ENCODE data around the gene MYMX. TPM values are rescaled to one million over a fixed set of nuclear protein-coding genes. Genes with fewer than 3 reads are reported as not detected.

MYMX gene
- polyA plus RNA-seq, 1 experiment, result not detected

DNA sequence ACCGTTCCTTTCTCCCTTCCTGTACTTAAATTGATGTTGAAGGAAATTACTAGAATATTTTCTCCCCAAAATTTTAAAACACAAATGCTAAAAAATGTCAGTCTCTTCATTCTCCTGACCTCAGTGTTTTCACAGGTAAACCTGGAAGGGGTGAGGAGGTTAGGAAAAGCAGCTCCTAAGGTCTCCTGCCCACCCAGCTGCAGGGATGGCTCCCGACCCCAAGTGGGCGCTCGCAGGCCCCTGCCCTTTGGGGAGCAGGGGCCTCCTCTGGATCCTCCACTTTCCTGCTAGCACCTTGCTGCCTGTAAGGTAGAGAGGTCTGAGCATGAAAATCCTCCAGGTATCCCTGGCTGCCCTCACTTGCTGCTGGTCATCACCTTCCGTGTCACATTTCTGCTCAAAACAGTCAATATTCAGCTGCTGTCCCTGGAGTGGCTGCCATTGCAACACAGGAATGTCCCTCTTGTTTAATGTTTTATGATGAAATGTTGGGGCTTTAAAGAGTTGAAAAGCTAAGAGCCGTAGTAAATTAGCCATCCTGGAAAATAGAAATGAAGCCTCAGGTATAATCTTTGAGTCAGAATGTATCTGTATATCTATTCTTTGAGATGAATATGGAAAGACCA is 19.3 kb downstream of the MYMX start:
- POLR2A ChIA-PET, result no interaction called here
- CTCF ChIA-PET, result interaction anchor here (1.4 to 3.3 kb wide), 8 partner anchors 9 to 141 kb away, joined by 3 to 83 read pairs (median 11); partner anchors contain the start of gene SLC29A1
- H3K4me3 ChIP-seq (ENCODE audit: low read depth, low read length), result no peak overlapping the region
- no peak for TF ChIP-seq CTCF (IDR thresholded peaks at IDR 0.05; ENCODE audit: low read depth, low read length)
- no peak overlapping the region for H3K27ac ChIP-seq (ENCODE audit: low read depth, low read length)
- H3K9me3 ChIP-seq (ENCODE audit: control insufficient read depth, insufficient read depth, low read length), result no peaks in the 10 kb centered on the region
- DNase-seq (ENCODE audit: low read depth, low spot score), result no peak
- no peaks in the 10 kb centered on the region for H3K27me3 ChIP-seq (ENCODE audit: control insufficient read depth, insufficient read depth, low read length)

DNA sequence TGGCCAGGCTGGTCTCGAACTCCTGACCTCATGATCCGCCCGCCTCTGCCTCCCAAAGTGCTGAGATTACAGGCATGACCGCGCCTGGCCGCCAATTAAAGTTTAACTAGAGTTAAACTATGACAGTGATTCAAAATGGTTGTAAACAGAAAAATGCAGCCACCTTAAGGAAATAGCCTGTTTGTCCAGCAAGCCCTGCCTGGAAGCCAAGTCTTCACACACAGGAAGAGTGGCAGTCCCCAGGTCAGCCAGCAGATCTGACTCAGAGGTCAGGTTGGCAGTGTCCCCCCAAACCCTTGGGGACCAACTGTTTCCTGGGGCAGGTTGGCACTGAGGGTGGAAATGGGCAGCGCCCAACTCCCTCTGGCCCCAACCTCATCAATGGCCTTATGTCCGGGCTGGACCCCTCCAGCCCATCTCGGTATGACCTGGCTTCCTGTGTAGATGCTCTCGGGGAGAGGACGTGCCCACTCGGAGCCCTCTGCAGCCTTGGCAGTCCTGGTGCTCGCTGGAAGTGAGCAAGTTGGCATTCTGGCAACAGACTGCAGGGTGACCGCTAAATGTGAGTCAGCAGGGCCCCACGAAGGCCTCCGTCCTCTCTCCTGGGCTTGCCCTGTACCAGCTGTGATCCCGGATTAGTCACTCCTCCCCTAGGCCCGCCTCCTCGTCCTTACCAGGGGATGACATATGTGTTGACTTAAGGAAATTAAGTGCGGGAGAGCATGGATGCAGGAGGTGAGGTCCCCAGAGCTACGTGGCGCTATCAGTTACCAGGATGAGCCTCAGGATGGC is 20.5 kb downstream of the MYMX start:
- H3K27me3 ChIP-seq (ENCODE audit: control insufficient read depth, insufficient read depth, low read length), result no peaks in the 10 kb centered on the region
- peak; percentile 83 for DNase-seq (ENCODE audit: low read depth, low spot score)
- no peaks in the 10 kb centered on the region for H3K9me3 ChIP-seq (ENCODE audit: control insufficient read depth, insufficient read depth, low read length)
- peak overlapping the region; percentile 81 for H3K27ac ChIP-seq (ENCODE audit: low read depth, low read length)
- POLR2A ChIA-PET, result interaction anchor here (0.9 to 1.6 kb wide), 5 partner anchors 8 to 441 kb away, joined by 3 to 12 read pairs (median 3); partner anchors contain the start of genes HSP90AB1 and SLC29A1
- peak overlapping the region; percentile 70 for H3K4me3 ChIP-seq (ENCODE audit: low read depth, low read length)
- no peak for TF ChIP-seq CTCF (IDR thresholded peaks at IDR 0.05; ENCODE audit: low read depth, low read length)
- CTCF ChIA-PET, result interaction anchor here (0.6 to 3.3 kb wide), 17 partner anchors 8 to 1318 kb away, joined by 3 to 83 read pairs (median 4); partner anchors contain the start of genes HSP90AB1, SLC29A1 and SLC35B2

- CTCF ChIA-PET, result interaction anchor here (0.6 to 1.8 kb wide), 14 partner anchors 10 to 140 kb away, joined by 3 to 15 read pairs (median 4); partner anchors contain the start of genes HSP90AB1 and SLC35B2
- no peaks in the 10 kb centered on the region for H3K27me3 ChIP-seq (ENCODE audit: control insufficient read depth, insufficient read depth, low read length)
- TF ChIP-seq CTCF (IDR thresholded peaks at IDR 0.05; ENCODE audit: low read depth, low read length), result peak; percentile 88
- H3K27ac ChIP-seq (ENCODE audit: low read depth, low read length), result peak overlapping the region; percentile 81
- no peak for DNase-seq (ENCODE audit: low read depth, low spot score)
- H3K4me3 ChIP-seq (ENCODE audit: low read depth, low read length), result peak overlapping the region; percentile 70
- H3K9me3 ChIP-seq (ENCODE audit: control insufficient read depth, insufficient read depth, low read length), result no peaks in the 10 kb centered on the region
- POLR2A ChIA-PET, result interaction anchor here (0.9 to 1.6 kb wide), 5 partner anchors 8 to 441 kb away, joined by 3 to 12 read pairs (median 3); partner anchors contain the start of genes HSP90AB1 and SLC29A1
These were observed 21.2 kb downstream of the MYMX start for GRCh38 chr6:44237813-44238433.

- H3K4me3 ChIP-seq (ENCODE audit: low read depth, low read length), result no peak overlapping the region
- H3K27ac ChIP-seq (ENCODE audit: low read depth, low read length), result no peak overlapping the region
- H3K27me3 ChIP-seq (ENCODE audit: control insufficient read depth, insufficient read depth, low read length), result no peaks in the 10 kb centered on the region
- CTCF ChIA-PET, result interaction anchor here (0.6 to 1.8 kb wide), 2 partner anchors 11 to 66 kb away, joined by 3 to 15 read pairs; no protein-coding TSS in a partner anchor
- DNase-seq (ENCODE audit: low read depth, low spot score), result no peak
- POLR2A ChIA-PET, result interaction anchor here (1.6 kb wide), 1 partner anchor 8 kb away, joined by 12 read pairs; the partner anchor contains the start of gene HSP90AB1
- TF ChIP-seq CTCF (IDR thresholded peaks at IDR 0.05; ENCODE audit: low read depth, low read length), result no peak
- H3K9me3 ChIP-seq (ENCODE audit: control insufficient read depth, insufficient read depth, low read length), result no peaks in the 10 kb centered on the region
These were observed 22.1 kb downstream of the MYMX start for GRCh38 chr6:44238687-44239350.

Measured in AG04450 (cell line).